Heart right ventricle (tissue), 16 donors: Measurements from ENCODE around the gene CAPN5. TPM values are rescaled to one million over a fixed set of nuclear protein-coding genes. Genes with fewer than 3 reads are reported as not detected.

Source experiments
- ATAC-seq, 8 donors: fragments of 200-7000 bp; cut with Tn5 transposase; one replicate each; pipeline ENCODE4 v1.9.1; 2020; ENCODE audit warnings: mild to moderate bottlenecking in 8 of 8, moderate library complexity in 8 of 8, moderate number of reproducible peaks in 1 of 8
- DNase-seq, 2 donors: peaks; one replicate each; pipeline ENCODE4 v3.0.0-alpha.2; 2020
- H3K27ac ChIP-seq, 10 donors: fragments of 200-600 bp; sonication (generic) in 2 of 10; one replicate each; pipeline versions ENCODE4 v1.5.0 to v1.8.0; 2020 to 2022; ENCODE audit warnings: mild to moderate bottlenecking in 3 of 10
- H3K27me3 ChIP-seq, 7 donors: fragments of 200-600 bp; one replicate each; pipeline ENCODE4 v1.8.0; 2021 to 2022; ENCODE audit warnings: mild to moderate bottlenecking in 2 of 7
- H3K36me3 ChIP-seq, 9 donors: fragments of 200-600 bp; sonication (generic) in 1 of 9; one replicate each; pipeline versions ENCODE4 v1.5.0 to v1.8.0; 2020 to 2022; ENCODE audit warnings: mild to moderate bottlenecking in 2 of 9
- H3K4me1 ChIP-seq, 9 donors: fragments of 200-600 bp; sonication (generic) in 1 of 9; one replicate each; pipeline versions ENCODE4 v1.5.0 to v1.8.0; 2020 to 2022; ENCODE audit warnings: mild to moderate bottlenecking in 4 of 9
- H3K4me3 ChIP-seq, 10 donors: fragments of 200-600 bp; sonication (generic) in 2 of 10; one replicate each; pipeline versions ENCODE4 v1.5.0 to v1.8.0; 2020 to 2022; ENCODE audit warnings: mild to moderate bottlenecking in 7 of 10, moderate library complexity in 2 of 10
- H3K9me3 ChIP-seq, 11 donors: fragments of 200-600 bp in 10 of 11; sonication (generic) in 2 of 11; one replicate each; pipeline versions ENCODE4 v1.5.0 to v1.8.0; 2013 to 2022; ENCODE audit warnings: mild to moderate bottlenecking in 2 of 11, control low read depth in 1 of 11, moderate library complexity in 1 of 11
- WGBS, 2 donors: extraction: QIAGEN DNeasy Blood & Tissue Kit; methylation state at CpG; one replicate each; pipeline ENCODE4 v1.1.7; 2013; ENCODE audit warnings: inconsistent platforms in 1 of 2; 5-methylcytosine and 5-hydroxymethylcytosine counted together
- intact Hi-C, 10 donors: fragments of 100-400 bp; cut with DNase I; formaldehyde crosslinking; loops; one replicate each; pipeline versions ENCODE4 v1.11.1 to v1.14.2; 2022
- polyA plus RNA-seq, 2 donors: library from polyadenylated mRNA; stranded (reverse); fragments of 200-250 nt; gene quantifications; one replicate each; pipeline ENCODE4 v1.2.3, GENCODE V29; 2013
- total RNA-seq, 10 donors: library from RNA; stranded (reverse); fragmentation: NEBNext Ultra II Directional in 3 of 10; extraction: Animal tissue kit (Norgen Biotek cat#: 25700) in 3 of 10; gene quantifications; one replicate each; pipeline versions ENCODE4 v1.2.1 to v1.2.4, GENCODE V29; 2021 to 2023
- TF ChIP-seq, protein P1 (sequence below), 9 donors: fragments of 200-600 bp; sonication (generic) in 2 of 9; IDR thresholded peaks; one replicate each; pipeline versions ENCODE4 v1.5.0 to v1.8.0; 2021 to 2022; ENCODE audit warnings: antibody characterized with exemption in 9 of 9, mild to moderate bottlenecking in 5 of 9, moderate library complexity in 1 of 9
- donor health status: Arrhythmogenic right ventricular cardiomyopathy.
- donor health status: ischemic (EF 13 %, LVEDD 7.1; RV severe dilation, severe dysfunction).
- donor health status: healthy with polysubstance abuse.
- donor health status: DM: no; HTN: yes; CAD: no.
- donor health status: DM: no; HTN: no; CAD: no.
- donor health status: ischemic (EF 25% LVEDD 6.9; RV normal size, moderate dysfunction).
- donor health status: ischemic (EF 25% LVEDD 5.7; RV mildly dilated, moderate dysfunction).
- donor health status: healthy.
- donor health status: DM: yes; HTN: yes; CAD: no.
- donor health status: Ischemic cardiomyopathy.
- donor health status: ischemic (EF 35%, LVEDD 5.7; RV mildly dilated, moderate dysfunction).
- donor health status: nonischemic (EF 11% LVEDD 7.7; RV severe dilation, severe dysfunction).
- donor health status: DM: yes; HTN: yes; CAD: no.
- donor health status: PGD.
- donor health status: ischemic (EF 29% LVEDD 5.4; RV normal size, mild dysfunction).
- donor health status: nonischemic (EF 23%, LVEDD 6.1; RV moderate dilation, normal function).

The CAPN5 gene
- total and polyA plus RNA-seq, 12 donors: 1.8 to 3.6 (median 2.6) TPM

- no peak overlapping the region for H3K27ac ChIP-seq
- H3K4me3 ChIP-seq: no peak overlapping the region
- WGBS, 2 donors: 71 to 75% methylated on average over 16 of the region's 16 CpGs
- H3K4me1 ChIP-seq: peaks cover 2 to 14% (median 11%) of the 10 kb centered on the region in 9 donors
- intact Hi-C loops: loop anchor here in 1 of 10 donors (10.0 kb wide), 2 partner anchors 114 to 224 kb away; no protein-coding TSS in a partner anchor
- TF ChIP-seq, protein P1, sequence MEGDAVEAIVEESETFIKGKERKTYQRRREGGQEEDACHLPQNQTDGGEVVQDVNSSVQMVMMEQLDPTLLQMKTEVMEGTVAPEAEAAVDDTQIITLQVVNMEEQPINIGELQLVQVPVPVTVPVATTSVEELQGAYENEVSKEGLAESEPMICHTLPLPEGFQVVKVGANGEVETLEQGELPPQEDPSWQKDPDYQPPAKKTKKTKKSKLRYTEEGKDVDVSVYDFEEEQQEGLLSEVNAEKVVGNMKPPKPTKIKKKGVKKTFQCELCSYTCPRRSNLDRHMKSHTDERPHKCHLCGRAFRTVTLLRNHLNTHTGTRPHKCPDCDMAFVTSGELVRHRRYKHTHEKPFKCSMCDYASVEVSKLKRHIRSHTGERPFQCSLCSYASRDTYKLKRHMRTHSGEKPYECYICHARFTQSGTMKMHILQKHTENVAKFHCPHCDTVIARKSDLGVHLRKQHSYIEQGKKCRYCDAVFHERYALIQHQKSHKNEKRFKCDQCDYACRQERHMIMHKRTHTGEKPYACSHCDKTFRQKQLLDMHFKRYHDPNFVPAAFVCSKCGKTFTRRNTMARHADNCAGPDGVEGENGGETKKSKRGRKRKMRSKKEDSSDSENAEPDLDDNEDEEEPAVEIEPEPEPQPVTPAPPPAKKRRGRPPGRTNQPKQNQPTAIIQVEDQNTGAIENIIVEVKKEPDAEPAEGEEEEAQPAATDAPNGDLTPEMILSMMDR (IDR thresholded peaks at IDR 0.05): no peak
- peak in 1 of 8 donors; percentile 21 for ATAC-seq
- no peaks in the 10 kb centered on the region for H3K9me3 ChIP-seq
- H3K36me3 ChIP-seq: no peaks in the 10 kb centered on the region
- DNase-seq: no peak
- H3K27me3 ChIP-seq: peaks cover 7 to 66% (median 57%) of the 10 kb centered on the region in 7 donors
Observed at GRCh38 chr11:77038825-77039326, 27.9 kb upstream of the CAPN5 start.

DNA sequence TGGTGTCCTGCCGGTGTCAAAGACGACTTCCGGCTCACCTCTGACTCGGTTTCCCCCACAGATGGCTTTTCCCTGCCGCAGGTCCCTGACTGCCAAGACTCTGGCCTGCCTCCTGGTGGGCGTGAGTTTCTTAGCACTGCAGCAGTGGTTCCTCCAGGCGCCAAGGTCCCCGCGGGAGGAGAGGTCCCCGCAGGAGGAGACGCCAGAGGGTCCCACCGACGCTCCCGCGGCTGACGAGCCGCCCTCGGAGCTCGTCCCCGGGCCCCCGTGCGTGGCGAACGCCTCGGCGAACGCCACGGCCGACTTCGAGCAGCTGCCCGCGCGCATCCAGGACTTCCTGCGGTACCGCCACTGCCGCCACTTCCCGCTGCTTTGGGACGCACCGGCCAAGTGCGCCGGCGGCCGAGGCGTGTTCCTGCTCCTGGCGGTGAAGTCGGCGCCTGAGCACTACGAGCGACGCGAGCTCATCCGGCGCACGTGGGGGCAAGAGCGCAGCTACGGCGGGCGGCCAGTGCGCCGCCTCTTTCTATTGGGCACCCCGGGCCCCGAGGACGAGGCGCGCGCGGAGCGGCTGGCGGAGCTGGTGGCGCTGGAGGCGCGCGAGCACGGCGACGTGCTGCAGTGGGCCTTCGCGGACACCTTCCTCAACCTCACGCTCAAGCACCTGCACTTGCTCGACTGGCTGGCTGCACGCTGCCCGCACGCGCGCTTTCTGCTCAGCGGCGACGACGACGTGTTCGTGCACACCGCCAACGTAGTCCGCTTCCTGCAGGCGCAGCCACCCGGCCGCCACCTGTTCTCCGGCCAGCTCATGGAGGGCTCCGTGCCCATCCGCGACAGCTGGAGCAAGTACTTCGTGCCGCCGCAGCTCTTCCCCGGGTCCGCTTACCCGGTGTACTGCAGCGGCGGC is 27.0 kb upstream of the CAPN5 start:
- 13 to 14% methylated on average over 102 to 109 of the region's 109 CpGs for WGBS, 2 donors
- Histone ChIP-seq H3K27ac (no peak overlapping the region), H3K4me1 (peaks cover 2 to 14% (median 11%) of the 10 kb centered on the region in 9 donors), H3K36me3 (no peaks in the 10 kb centered on the region), H3K4me3 (peak overlapping the region; percentile 12 to 54 (median 42)), H3K9me3 (no peaks in the 10 kb centered on the region), H3K27me3 (peaks cover 7 to 74% (median 66%) of the 10 kb centered on the region in 7 donors)
- intact Hi-C loops: loop anchor here in 4 of 10 donors (10.0 kb wide), 5 partner anchors 85 to 505 kb away; partner anchors contain the start of gene MYO7A (in 1 of the 4)
- ATAC-seq (peak; percentile 35 to 80 (median 45)), DNase-seq (peak in 1 of 2 donors; percentile 28)
- TF ChIP-seq, protein P1 (IDR thresholded peaks at IDR 0.05): peak in 7 of 9 donors; percentile 34 to 55 (median 46)

- Histone ChIP-seq H3K36me3 (no peaks in the 10 kb centered on the region), H3K9me3 (no peaks in the 10 kb centered on the region), H3K27me3 (peaks cover 7 to 80% (median 72%) of the 10 kb centered on the region in 7 donors), H3K27ac (no peak overlapping the region), H3K4me3 (peak overlapping the region in 2 of 10 donors; percentile 46 to 49), H3K4me1 (peaks cover 2 to 14% (median 11%) of the 10 kb centered on the region in 9 donors)
- ATAC-seq (no peak), DNase-seq (no peak)
- intact Hi-C loops: loop anchor here in 3 of 10 donors (10.0 kb wide), 3 partner anchors 84 to 504 kb away; partner anchors contain the start of gene MYO7A (in 1 of the 3)
- TF ChIP-seq, protein P1 (IDR thresholded peaks at IDR 0.05): no peak
- 66 to 68% methylated on average over 37 of the region's 37 CpGs for WGBS, 2 donors
Observed at GRCh38 chr11:77040401-77040777, 26.4 kb upstream of the CAPN5 start.

DNA sequence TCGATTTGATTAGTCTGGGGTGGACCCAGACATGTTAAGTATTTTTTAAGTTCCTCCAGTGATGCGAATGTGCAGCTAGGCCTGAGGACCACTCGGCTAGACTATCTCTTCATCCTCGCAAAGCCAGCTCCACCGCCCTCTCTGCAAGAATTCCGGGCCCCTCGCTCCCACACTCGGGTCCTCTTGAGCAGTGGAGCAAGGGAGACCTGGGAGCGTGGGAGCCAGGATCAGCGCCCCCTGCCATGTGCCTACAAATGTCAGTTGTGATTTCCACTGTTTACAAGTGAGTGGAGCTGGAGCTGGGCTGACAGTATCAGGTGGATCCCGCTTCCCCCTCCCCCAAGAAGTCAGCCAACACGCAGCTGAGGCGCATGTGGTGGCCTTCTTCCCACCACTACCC is 25.9 kb upstream of the CAPN5 start:
- H3K27me3 ChIP-seq: peaks cover 7 to 80% (median 74%) of the 10 kb centered on the region in 7 donors
- TF ChIP-seq, protein P1 (IDR thresholded peaks at IDR 0.05): no peak

More for the DNA sequence above, 25.9 kb upstream of the CAPN5 start:
- Histone ChIP-seq H3K4me3 (no peak overlapping the region), H3K27ac (no peak overlapping the region), H3K9me3 (no peaks in the 10 kb centered on the region), H3K4me1 (peaks cover 2 to 16% (median 12%) of the 10 kb centered on the region in 9 donors), H3K36me3 (no peaks in the 10 kb centered on the region)
- intact Hi-C loops: loop anchor here in 3 of 10 donors (10.0 kb wide), 3 partner anchors 84 to 504 kb away; partner anchors contain the start of gene MYO7A (in 1 of the 3)
- ATAC-seq: no peak
- 94% methylated on average over 13 of the region's 13 CpGs for WGBS, 2 donors
- no peak for DNase-seq
